Pancreas (tissue), 10 donors: Measurements from ENCODE around the gene CTAG1B. TPM values are rescaled to one million over a fixed set of nuclear protein-coding genes. Genes with fewer than 3 reads are reported as not detected.
"Not testable (repeated sequence)": the region's sequence is repeated elsewhere in the genome, so short reads cannot be mapped to it uniquely, and the experiment has no call there.

ENCODE experiments used
- ATAC-seq, 4 donors: fragments of 200-7000 bp; cut with Tn5 transposase; one replicate each; pipeline versions ENCODE4 v1.8.0 to v1.9.1; 2020; ENCODE audit warnings: mild to moderate bottlenecking in 4 of 4, moderate library complexity in 4 of 4
- DNase-seq, 6 donors: peaks; one replicate each; pipeline ENCODE4 v3.0.0-alpha.2; 2020
- FAIRE-seq: peaks from 2 replicates; lab custom pipeline; 2012; peaks lifted over from hg19 to GRCh38; lab: Jason Lieb, UNC
- H3K27ac ChIP-seq, 4 donors: fragments of 200-600 bp; sonication (generic); 1 replicate in 3 of 4; 2 replicates in 1 of 4; pipeline versions ENCODE4 v1.5.0 to v1.8.0; 2020
- H3K27me3 ChIP-seq, 4 donors: fragments of 200-600 bp; one replicate each; pipeline ENCODE4 v1.8.0; 2021
- H3K36me3 ChIP-seq, 3 donors: fragments of 200-600 bp; sonication (generic) in 1 of 3; one replicate each; pipeline versions ENCODE4 v1.5.0 to v1.8.0; 2020 to 2021
- H3K4me1 ChIP-seq, 3 donors: fragments of 200-600 bp; one replicate each; pipeline ENCODE4 v1.8.0; 2021
- H3K4me3 ChIP-seq, 4 donors: fragments of 200-600 bp; sonication (generic) in 2 of 4; one replicate each; pipeline versions ENCODE4 v1.5.0 to v1.8.0; 2020 to 2021
- H3K9me3 ChIP-seq, 4 donors: fragments of 200-600 bp; one replicate each; pipeline ENCODE4 v1.8.0; 2021
- whole genome bisulfite sequencing, 2 donors: extraction: QIAGEN DNeasy Blood & Tissue Kit; methylation state at CpG; one replicate each; pipeline ENCODE4 v1.1.7; 2013; 5-methylcytosine and 5-hydroxymethylcytosine counted together
- intact Hi-C, 3 donors: fragments of 100-400 bp; cut with DNase I; formaldehyde crosslinking; loops; one replicate each; pipeline versions ENCODE4 v1.11.1 to v1.14.2; 2022
- polyA plus RNA-seq, 2 donors: library from polyadenylated mRNA; stranded (reverse); fragments of 200-250 nt; gene quantifications; one replicate each; pipeline ENCODE4 v1.2.3, GENCODE V29; 2013
- total RNA-seq, 6 donors: library from RNA; stranded (reverse); fragmentation: NEBNext Ultra II Directional in 4 of 6; extraction: Animal tissue kit (Norgen Biotek cat#: 25700) in 4 of 6; gene quantifications; one replicate each; pipeline versions ENCODE4 v1.2.1 to v1.2.4, GENCODE V29; 2021 to 2023
- TF ChIP-seq, protein P1 (sequence below), 4 donors: fragments of 200-600 bp; sonication (generic) in 3 of 4; IDR thresholded peaks; one replicate each; pipeline versions ENCODE4 v1.5.0 to v1.8.0; 2021; ENCODE audit warnings: antibody characterized with exemption in 4 of 4
- donor health status: healthy with polysubstance abuse.
- donor health status: DM: no; HTN: no; CAD: no; lungs with moderate emphysema.
- donor health status: DM: no; HTN: no; CAD: no.
- donor health status: control.
- donor health status: control.
- donor health status: Bipolar disorder and iron deficiency.
- donor health status: DM: yes; HTN: yes; CAD: no.
- donor health status: DM: no; HTN: no; CAD: no.
- donor health status: DM: no; HTN: no; CAD: no.
- donor health status: DM: yes; HTN: yes; CAD: no.

CTAG1B gene
- total and polyA plus RNA-seq, 8 donors: not detected

DNA sequence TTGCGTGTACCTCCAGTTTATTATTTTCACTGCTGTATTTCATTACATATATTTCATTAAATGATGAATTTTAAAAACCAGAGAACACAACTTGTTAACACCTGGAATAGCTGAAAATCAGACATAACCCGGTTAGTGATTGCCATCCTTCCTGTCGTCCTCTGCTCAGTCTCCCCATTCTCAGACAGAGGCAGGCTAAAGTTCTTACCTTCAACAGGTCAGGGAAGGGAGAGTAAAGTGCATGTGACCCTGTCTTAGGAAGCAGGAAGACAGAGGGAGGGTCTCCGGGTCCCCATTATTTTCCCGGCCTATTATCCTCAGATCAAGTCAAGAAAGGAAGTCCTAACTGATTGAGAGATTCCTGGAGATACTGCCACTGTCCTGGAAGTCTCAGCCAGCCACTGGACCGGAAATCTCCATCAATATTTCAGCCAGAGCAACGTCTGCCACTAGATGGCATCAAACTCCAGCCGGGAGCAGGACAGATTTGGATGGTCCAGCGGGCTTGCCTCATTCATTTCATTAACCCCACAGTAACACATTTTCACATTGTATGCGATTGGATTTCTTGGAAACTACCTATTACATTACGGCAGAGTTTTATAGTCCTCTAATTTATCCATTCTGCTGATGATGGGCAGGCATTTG lies 1.8 kb upstream of the CTAG1B start:
- H3K4me3 ChIP-seq, H3K36me3 ChIP-seq, H3K27me3 ChIP-seq, H3K9me3 ChIP-seq, DNase-seq, intact Hi-C loops, H3K27ac ChIP-seq, H3K4me1 ChIP-seq: not testable (repeated sequence)
- ATAC-seq (peak in 3 of 4 donors; percentile 72 to 77 (median 75)), FAIRE-seq (peak; percentile 92)
- WGBS, 2 donors: 15 to 28% methylated on average over 2 to 4 of the region's 11 CpGs

DNA sequence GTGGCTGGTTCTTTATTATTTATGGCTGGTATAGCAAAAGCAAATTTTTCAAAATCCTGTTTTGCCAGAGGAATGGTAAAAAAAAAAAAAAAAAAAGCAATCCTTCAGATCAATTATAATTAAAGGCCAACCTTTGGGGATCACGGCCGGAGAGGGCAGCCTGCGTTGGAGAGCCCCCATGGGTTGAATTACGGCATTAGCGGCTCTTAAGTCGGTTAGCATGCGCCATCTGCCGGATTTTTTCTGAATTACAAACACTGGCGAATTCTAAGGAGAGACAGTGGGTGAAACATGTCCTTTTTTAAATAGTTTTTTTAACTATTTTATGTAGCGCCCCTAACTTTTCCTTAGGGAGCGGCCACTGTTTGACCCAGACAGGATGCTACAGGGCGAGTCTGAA lies 5.5 kb downstream of the CTAG1B start:
- H3K4me1 ChIP-seq, H3K9me3 ChIP-seq, H3K27me3 ChIP-seq, H3K36me3 ChIP-seq, DNase-seq, intact Hi-C loops, ATAC-seq, H3K4me3 ChIP-seq, H3K27ac ChIP-seq, FAIRE-seq: not testable (repeated sequence)
- WGBS, 2 donors: 14 to 43% methylated on average over 5 of the region's 12 CpGs

DNA sequence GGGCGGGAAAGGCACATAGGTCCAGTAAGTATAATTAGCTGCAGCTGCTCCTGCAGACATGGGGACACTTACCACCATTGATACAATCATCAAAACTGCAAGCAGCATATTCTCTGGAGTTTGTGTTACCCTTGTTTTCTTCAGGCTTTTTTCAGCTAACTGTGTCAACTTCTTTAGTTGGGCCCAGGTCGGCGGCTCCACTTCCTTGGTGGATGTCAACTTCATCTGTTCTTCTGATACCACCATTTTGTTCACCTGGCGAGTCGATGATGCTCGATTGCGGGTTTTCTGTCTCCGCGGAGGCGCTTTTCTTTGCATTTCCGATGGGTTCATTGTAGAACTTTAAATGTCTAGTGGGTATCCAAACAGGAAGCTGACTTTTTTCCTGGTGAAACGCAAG lies 7.9 kb downstream of the CTAG1B start:
- H3K4me1 ChIP-seq, H3K4me3 ChIP-seq, H3K27ac ChIP-seq, ATAC-seq, FAIRE-seq, H3K9me3 ChIP-seq, intact Hi-C loops, H3K27me3 ChIP-seq, DNase-seq, H3K36me3 ChIP-seq: not testable (repeated sequence)
- WGBS, 2 donors: 85 to 88% methylated on average over 12 of the region's 12 CpGs

DNA sequence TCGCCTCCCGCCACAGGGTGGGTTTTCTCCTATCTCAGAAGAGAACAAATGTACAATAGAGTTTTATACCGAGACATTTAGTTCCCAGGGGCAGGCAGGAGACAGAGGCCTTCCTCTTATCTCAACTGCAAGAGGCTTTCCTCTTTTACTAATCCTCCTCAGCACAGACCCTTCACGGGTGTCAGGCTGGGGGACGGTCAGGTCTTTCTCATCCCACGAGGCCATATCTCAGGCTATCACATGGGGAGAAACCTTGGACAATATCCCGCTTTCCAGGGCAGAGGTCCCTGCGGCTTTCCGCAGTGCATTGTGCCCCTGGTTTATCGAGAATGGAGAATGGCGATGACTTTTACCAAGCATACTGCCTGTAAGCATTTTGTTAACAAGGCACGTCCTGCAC lies 10.3 kb downstream of the CTAG1B start:
- 58 to 61% methylated on average over 12 of the region's 12 CpGs for WGBS, 2 donors
- H3K9me3 ChIP-seq, FAIRE-seq, H3K36me3 ChIP-seq, H3K4me1 ChIP-seq, H3K27ac ChIP-seq, H3K4me3 ChIP-seq, ATAC-seq, H3K27me3 ChIP-seq, intact Hi-C loops, DNase-seq: not testable (repeated sequence)

DNA sequence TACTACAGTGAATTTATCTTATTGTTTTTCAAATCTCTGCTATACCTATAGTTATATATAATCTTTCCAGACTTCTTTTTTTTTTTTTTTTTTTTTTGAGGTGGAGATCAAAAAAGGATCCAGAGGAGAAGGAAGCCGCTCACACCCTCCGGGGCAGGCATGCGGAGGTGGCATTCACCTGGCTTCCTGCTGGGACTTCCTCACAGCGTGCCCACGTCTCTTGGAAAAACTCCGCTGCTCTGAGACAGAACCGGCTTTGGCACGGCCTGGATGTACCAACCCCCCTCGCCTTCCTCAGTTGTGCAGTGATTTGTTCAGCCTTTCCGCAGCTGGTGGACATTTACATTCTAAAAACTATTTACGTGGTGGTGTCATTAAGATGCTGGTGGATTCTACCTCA lies 11.1 kb downstream of the CTAG1B start:
- WGBS, 2 donors: 75 to 77% methylated on average over 10 of the region's 11 CpGs
- H3K9me3 ChIP-seq: not testable (repeated sequence)

DNA sequence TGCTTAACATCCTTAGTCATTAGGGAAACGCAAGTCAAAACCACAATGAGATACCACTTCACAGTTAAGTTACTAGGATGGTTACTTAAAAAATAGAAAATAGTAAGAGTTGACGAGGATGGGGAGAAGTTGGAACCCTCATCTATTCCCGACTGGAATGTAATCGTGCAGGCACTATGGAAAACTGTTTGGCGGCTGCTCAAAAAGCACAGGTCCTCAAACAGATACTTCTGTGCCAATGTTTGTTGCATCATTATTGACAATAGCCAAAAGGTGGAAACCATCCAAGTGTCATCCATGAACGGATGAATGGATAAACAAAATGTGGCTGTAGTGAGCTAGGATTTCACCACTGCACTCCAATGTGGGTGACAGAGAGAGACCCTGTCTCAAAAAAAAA lies 11.7 kb downstream of the CTAG1B start:
- no peaks in the 10 kb centered on the region for H3K4me1 ChIP-seq
- DNase-seq (no peak), ATAC-seq (no peak), FAIRE-seq (no peak)
- no peak overlapping the region for H3K4me3 ChIP-seq
- intact Hi-C loops: no loop called here
- H3K27me3 ChIP-seq: no peaks in the 10 kb centered on the region
- H3K27ac ChIP-seq: no peak overlapping the region
- TF ChIP-seq, protein P1, sequence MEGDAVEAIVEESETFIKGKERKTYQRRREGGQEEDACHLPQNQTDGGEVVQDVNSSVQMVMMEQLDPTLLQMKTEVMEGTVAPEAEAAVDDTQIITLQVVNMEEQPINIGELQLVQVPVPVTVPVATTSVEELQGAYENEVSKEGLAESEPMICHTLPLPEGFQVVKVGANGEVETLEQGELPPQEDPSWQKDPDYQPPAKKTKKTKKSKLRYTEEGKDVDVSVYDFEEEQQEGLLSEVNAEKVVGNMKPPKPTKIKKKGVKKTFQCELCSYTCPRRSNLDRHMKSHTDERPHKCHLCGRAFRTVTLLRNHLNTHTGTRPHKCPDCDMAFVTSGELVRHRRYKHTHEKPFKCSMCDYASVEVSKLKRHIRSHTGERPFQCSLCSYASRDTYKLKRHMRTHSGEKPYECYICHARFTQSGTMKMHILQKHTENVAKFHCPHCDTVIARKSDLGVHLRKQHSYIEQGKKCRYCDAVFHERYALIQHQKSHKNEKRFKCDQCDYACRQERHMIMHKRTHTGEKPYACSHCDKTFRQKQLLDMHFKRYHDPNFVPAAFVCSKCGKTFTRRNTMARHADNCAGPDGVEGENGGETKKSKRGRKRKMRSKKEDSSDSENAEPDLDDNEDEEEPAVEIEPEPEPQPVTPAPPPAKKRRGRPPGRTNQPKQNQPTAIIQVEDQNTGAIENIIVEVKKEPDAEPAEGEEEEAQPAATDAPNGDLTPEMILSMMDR (IDR thresholded peaks at IDR 0.05): no peak
- no peaks in the 10 kb centered on the region for H3K36me3 ChIP-seq
- H3K9me3 ChIP-seq: no peaks in the 10 kb centered on the region
- 52 to 62% methylated on average over 6 of the region's 6 CpGs for WGBS, 2 donors

More for the DNA sequence above, 11.1 kb downstream of the CTAG1B start:
- FAIRE-seq, H3K27me3 ChIP-seq, intact Hi-C loops, ATAC-seq, DNase-seq, H3K4me1 ChIP-seq, H3K36me3 ChIP-seq, H3K4me3 ChIP-seq, H3K27ac ChIP-seq: not testable (repeated sequence)

DNA sequence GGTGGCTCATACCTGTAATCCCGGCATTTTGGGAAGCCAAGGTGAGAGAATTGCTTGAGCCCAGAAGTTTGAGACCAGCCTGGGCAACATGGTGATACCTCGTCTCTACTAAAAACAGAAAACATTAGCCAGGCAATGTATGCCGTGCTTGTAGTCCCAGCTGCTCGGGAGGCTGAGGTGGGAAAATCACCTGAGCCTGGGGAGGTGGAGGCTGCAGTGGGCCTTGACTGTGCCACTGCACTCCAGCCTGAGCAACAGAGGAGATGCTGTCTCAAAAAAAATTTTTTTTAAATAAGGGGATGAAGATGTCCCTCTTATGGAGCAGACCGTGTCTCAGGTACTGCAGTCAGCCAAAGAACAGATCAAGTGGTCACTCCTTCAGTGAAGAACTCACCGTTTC lies 13.5 kb downstream of the CTAG1B start:
- no peak overlapping the region for H3K27ac ChIP-seq
- no peak for ATAC-seq
- H3K27me3 ChIP-seq: no peaks in the 10 kb centered on the region
- no peaks in the 10 kb centered on the region for H3K9me3 ChIP-seq
- H3K4me3 ChIP-seq: no peak overlapping the region
- FAIRE-seq: no peak
- intact Hi-C loops: no loop called here
- no peak for DNase-seq
- 64 to 69% methylated on average over 6 of the region's 6 CpGs for WGBS, 2 donors
- H3K36me3 ChIP-seq: no peaks in the 10 kb centered on the region
- TF ChIP-seq, protein P1 (IDR thresholded peaks at IDR 0.05): no peak
- no peaks in the 10 kb centered on the region for H3K4me1 ChIP-seq
